Neuronal stem cell (in vitro differentiated cells): Measurements from ENCODE around the gene ZNF415. TPM values are rescaled to one million over a fixed set of nuclear protein-coding genes. Genes with fewer than 3 reads are reported as not detected.
A peak's percentile ranks its signal among the peaks of the same experiment; 100 is the strongest.

ENCODE experiments used
- DNase-seq: peaks from one replicate; pipeline ENCODE4 v3.0.0-alpha.2; 2013; ENCODE audit warnings: low spot score
- H2AFZ ChIP-seq: one replicate; pipeline ENCODE4 v1.6.1; 2013; ENCODE audit warnings: mild to moderate bottlenecking, low read length, inconsistent platforms
- H2AK5ac ChIP-seq: 2 replicates; pipeline ENCODE4 v1.6.1; 2013; ENCODE audit warnings: low read depth, mild to moderate bottlenecking, inconsistent platforms, low read length, moderate library complexity, mixed read lengths
- H2BK120ac ChIP-seq: 2 replicates; pipeline ENCODE4 v1.6.1; 2013; ENCODE audit warnings: low read depth, mild to moderate bottlenecking, inconsistent platforms, low read length, moderate library complexity, mixed read lengths
- H2BK12ac ChIP-seq: one replicate; pipeline ENCODE4 v1.6.1; 2013; ENCODE audit warnings: low read length, inconsistent platforms
- H2BK15ac ChIP-seq: 2 replicates; pipeline ENCODE4 v1.6.1; 2013; ENCODE audit warnings: mild to moderate bottlenecking, low read length, inconsistent platforms, mixed read lengths
- H2BK5ac ChIP-seq: one replicate; pipeline ENCODE4 v1.6.1; 2013; ENCODE audit warnings: inconsistent platforms, mild to moderate bottlenecking, low read length, moderate library complexity
- H3K14ac ChIP-seq: one replicate; pipeline ENCODE4 v1.6.1; 2013; ENCODE audit warnings: low read length, inconsistent platforms
- H3K18ac ChIP-seq: 2 replicates; pipeline ENCODE4 v1.6.1; 2013; ENCODE audit warnings: low read length, inconsistent platforms
- H3K23ac ChIP-seq: 2 replicates; pipeline ENCODE4 v1.6.1; 2013; ENCODE audit warnings: low read depth, mild to moderate bottlenecking, mixed read lengths, low read length, inconsistent platforms; ENCODE audit not compliant: poor library complexity
- H3K27ac ChIP-seq: replicated peaks from 3 replicates; pipeline ENCODE4 v1.5.1; 2013; ENCODE audit warnings: low read length, inconsistent platforms
- H3K27me3 ChIP-seq, 3 experiments: 2 replicates each; pipeline ENCODE4 v1.6.1; 2013; ENCODE audit warnings: low read length in 3 of 3, mild to moderate bottlenecking in 2 of 3, inconsistent platforms in 1 of 3, low read depth in 1 of 3, mixed read lengths in 1 of 3, moderate library complexity in 1 of 3; ENCODE audit not compliant: control insufficient read depth in 3 of 3, insufficient read depth in 3 of 3
- H3K36me3 ChIP-seq, 2 donors: replicated peaks in 1 of 2; 2 replicates each; pipeline ENCODE4 v1.6.1; 2013; ENCODE audit warnings: low read length in 2 of 2; ENCODE audit not compliant: control insufficient read depth in 2 of 2, insufficient read depth in 2 of 2
- H3K4ac ChIP-seq: 2 replicates; pipeline ENCODE4 v1.6.1; 2013; ENCODE audit warnings: inconsistent platforms, mild to moderate bottlenecking, low read length, moderate library complexity
- H3K4me1 ChIP-seq, 2 donors: 1 replicate in 1 of 2; 2 replicates in 1 of 2; pipeline ENCODE4 v1.6.1; 2013; ENCODE audit warnings: low read length in 2 of 2, low read depth in 1 of 2; ENCODE audit not compliant: control insufficient read depth in 2 of 2, insufficient read depth in 1 of 2
- H3K4me2 ChIP-seq: one replicate; pipeline ENCODE4 v1.6.1; 2013; ENCODE audit warnings: mild to moderate bottlenecking, low read length, inconsistent platforms; ENCODE audit not compliant: insufficient read depth, poor library complexity, severe bottlenecking
- H3K4me3 ChIP-seq, 2 donors: 2 replicates each; pipeline ENCODE4 v1.5.1; 2013; ENCODE audit warnings: low read length in 2 of 2, mild to moderate bottlenecking in 2 of 2, inconsistent platforms in 1 of 2, moderate library complexity in 1 of 2
- H3K79me1 ChIP-seq: one replicate; pipeline ENCODE4 v1.6.1; 2013; ENCODE audit warnings: low read depth, mild to moderate bottlenecking, inconsistent platforms, low read length, moderate library complexity
- H3K9ac ChIP-seq: one replicate; pipeline ENCODE4 v1.6.1; 2013; ENCODE audit warnings: mild to moderate bottlenecking, low read depth, low read length, inconsistent platforms; ENCODE audit not compliant: poor library complexity
- H3K9me3 ChIP-seq, 2 donors: replicated peaks in 1 of 2; 2 replicates each; pipeline versions ENCODE3 to v1.6.1; 2013; ENCODE audit warnings: low read length in 2 of 2, mild to moderate bottlenecking in 2 of 2, inconsistent platforms in 1 of 2, low read depth in 1 of 2, mixed read lengths in 1 of 2, moderate library complexity in 1 of 2; ENCODE audit not compliant: control insufficient read depth in 2 of 2, insufficient read depth in 1 of 2
- H4K8ac ChIP-seq: one replicate; pipeline ENCODE4 v1.6.1; 2013; ENCODE audit warnings: low read depth, mild to moderate bottlenecking, inconsistent platforms, low read length, moderate library complexity
- H4K91ac ChIP-seq: one replicate; pipeline ENCODE4 v1.6.1; 2013; ENCODE audit warnings: low read length, low read depth, mild to moderate bottlenecking, inconsistent platforms; ENCODE audit not compliant: poor library complexity
- WGBS, 2 donors: extraction: QIAGEN DNeasy Blood & Tissue Kit; methylation state at CpG; one replicate each; pipeline ENCODE4 v1.1.7; 2013; ENCODE audit warnings: missing lambda C conversion rate in 2 of 2, mixed read lengths in 1 of 2; ENCODE audit not compliant: insufficient read length in 2 of 2, insufficient replicate concordance in 1 of 2; ENCODE audit errors: extremely low coverage in 2 of 2; 5-methylcytosine and 5-hydroxymethylcytosine counted together
- polyA plus RNA-seq, 2 experiments: library from polyadenylated mRNA; stranded (reverse); fragments of 200-250 nt; gene quantifications; one replicate each; pipeline ENCODE4 v1.2.3, GENCODE V29; 2013

The ZNF415 gene
- 17.2 TPM for polyA plus RNA-seq (2013, experiment 1 of 2)
- polyA plus RNA-seq (2013, experiment 2 of 2), result 18.0 TPM

DNA sequence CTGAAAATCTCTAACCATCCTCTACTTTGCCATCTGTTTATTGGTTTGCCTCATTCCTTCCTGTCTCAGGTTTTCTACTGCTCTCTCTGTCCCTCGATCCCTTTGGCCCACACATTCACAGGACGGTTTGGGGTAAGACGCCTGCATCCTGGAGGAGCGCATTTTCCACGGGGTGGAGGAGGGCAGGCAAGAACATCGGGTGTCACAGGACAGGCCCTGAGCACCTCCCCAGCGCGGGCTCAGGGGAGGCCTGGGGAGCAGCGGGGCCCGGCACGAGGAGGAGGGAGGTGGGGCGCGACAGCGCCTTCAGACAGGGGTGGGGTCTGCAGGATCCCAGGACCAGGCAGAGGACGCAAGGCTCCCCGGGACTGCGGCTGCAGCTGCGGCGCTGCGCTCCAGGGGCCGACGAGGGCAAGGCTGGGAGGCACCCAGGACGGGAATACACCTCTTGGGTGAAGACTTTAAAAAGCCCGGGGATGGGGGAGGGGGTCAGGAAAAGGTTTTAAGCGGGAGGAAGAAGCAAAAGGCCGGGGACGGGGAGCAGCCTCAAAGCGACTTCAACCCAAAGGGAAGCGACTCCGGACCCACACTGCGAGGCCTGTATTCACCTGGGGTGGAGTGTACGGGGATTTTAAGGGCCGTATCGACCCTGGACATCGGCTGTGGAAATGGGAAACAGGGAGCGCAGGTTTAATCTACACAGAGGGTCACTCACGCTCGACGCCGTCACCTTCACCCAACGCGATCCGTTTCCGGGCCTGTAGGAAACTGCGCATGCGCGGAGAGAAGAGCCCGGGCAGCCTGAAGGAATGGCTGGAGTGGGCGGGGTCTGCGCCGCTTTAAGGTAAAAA, at the start of gene ZNF415:
Gene ZNF415, minus strand, starts transcription at position 770 of the 851 bp plus-strand sequence. CDS start 10,234 bp downstream, outside the sequence.
- H3K23ac ChIP-seq, result no peak within 1 kb of the TSS
- H2BK5ac ChIP-seq, result no peak within 1 kb of the TSS
- H2AK5ac ChIP-seq, result no peak within 1 kb of the TSS
- peak within 1 kb of the TSS; percentile 96 for H2AFZ ChIP-seq
- H3K36me3 ChIP-seq, result peaks cover 2 to 8% of the 10 kb centered on the region in 2 donors
- no peak within 1 kb of the TSS for H3K4ac ChIP-seq
- peak within 1 kb of the TSS; percentile 71 for H3K9ac ChIP-seq
- peaks cover 2 to 18% of the 10 kb centered on the region in 2 donors for H3K9me3 ChIP-seq
- WGBS, 2 donors, result no CpG with 5 or more reads among the region's 51 CpGs
- peak within 1 kb of the TSS; percentile 64 for H3K14ac ChIP-seq
- H3K18ac ChIP-seq, result peak within 1 kb of the TSS; percentile 83
- no peak within 1 kb of the TSS for H3K27ac ChIP-seq
- no peak within 1 kb of the TSS for H4K8ac ChIP-seq
- H4K91ac ChIP-seq, result no peak within 1 kb of the TSS
- peak; percentile 56 for DNase-seq
- no peak within 1 kb of the TSS for H2BK12ac ChIP-seq
- no peaks in the 10 kb centered on the region for H3K79me1 ChIP-seq
- H2BK15ac ChIP-seq, result no peak within 1 kb of the TSS
- peak within 1 kb of the TSS; percentile 91 for H3K4me2 ChIP-seq
- no peaks in the 10 kb centered on the region for H3K27me3 ChIP-seq
- peaks cover 0 to 7% of the 10 kb centered on the region in 2 donors for H3K4me1 ChIP-seq
- no peak within 1 kb of the TSS for H2BK120ac ChIP-seq
- H3K4me3 ChIP-seq, result peak within 1 kb of the TSS; percentile 81 to 95

GRCh38 chr19:53182202-53182601, 49.5 kb upstream of the ZNF415 start:
- Histone ChIP-seq H2BK5ac (no peak overlapping the region), H2AK5ac (no peak overlapping the region), H2AFZ (no peak overlapping the region), H3K18ac (no peak overlapping the region), H2BK12ac (no peak overlapping the region), H4K91ac (no peak overlapping the region), H3K9me3 (peaks cover 3 to 22% of the 10 kb centered on the region in 2 donors), H3K4ac (no peak overlapping the region), H3K36me3 (peaks cover 5 to 35% of the 10 kb centered on the region in 2 donors), H4K8ac (no peak overlapping the region), H2BK120ac (no peak overlapping the region), H2BK15ac (no peak overlapping the region), H3K4me1 (no peaks in the 10 kb centered on the region), H3K27ac (no peak overlapping the region), H3K4me3 (no peak overlapping the region), H3K27me3 (no peaks in the 10 kb centered on the region), H3K9ac (no peak overlapping the region), H3K79me1 (no peaks in the 10 kb centered on the region), H3K23ac (no peak overlapping the region), H3K4me2 (no peak overlapping the region), H3K14ac (no peak overlapping the region)
- WGBS, 2 donors, result no CpG with 5 or more reads among the region's 10 CpGs
- DNase-seq, result no peak

GRCh38 chr19:53177986-53178385, 45.3 kb upstream of the ZNF415 start:
- H3K18ac ChIP-seq, result no peak overlapping the region
- no peak overlapping the region for H3K4me2 ChIP-seq
- H2BK15ac ChIP-seq, result no peak overlapping the region
- H3K4me1 ChIP-seq, result no peaks in the 10 kb centered on the region
- H4K8ac ChIP-seq, result no peak overlapping the region
- no peak overlapping the region for H3K27ac ChIP-seq
- H3K4ac ChIP-seq, result no peak overlapping the region
- H3K36me3 ChIP-seq, result peaks cover 6 to 23% of the 10 kb centered on the region in 2 donors
- no peak overlapping the region for H3K14ac ChIP-seq
- H3K4me3 ChIP-seq, result no peak overlapping the region
- no peaks in the 10 kb centered on the region for H3K79me1 ChIP-seq
- WGBS, 2 donors, result no CpG with 5 or more reads among the region's 5 CpGs
- H3K27me3 ChIP-seq, result no peaks in the 10 kb centered on the region
- no peak for DNase-seq
- no peak overlapping the region for H2BK5ac ChIP-seq
- no peak overlapping the region for H2BK12ac ChIP-seq
- H2AFZ ChIP-seq, result no peak overlapping the region
- H2AK5ac ChIP-seq, result no peak overlapping the region
- H3K23ac ChIP-seq, result no peak overlapping the region
- H3K9me3 ChIP-seq, result peaks cover 13 to 37% of the 10 kb centered on the region in 2 donors
- no peak overlapping the region for H2BK120ac ChIP-seq
- no peak overlapping the region for H4K91ac ChIP-seq
- H3K9ac ChIP-seq, result no peak overlapping the region

- Histone ChIP-seq H3K4ac (no peak overlapping the region), H3K79me1 (no peaks in the 10 kb centered on the region), H3K4me3 (no peak overlapping the region), H3K4me2 (no peak overlapping the region), H3K36me3 (peaks cover 0 to 1% of the 10 kb centered on the region in 2 donors), H3K9me3 (peaks cover 13 to 40% of the 10 kb centered on the region in 2 donors), H3K27ac (no peak overlapping the region), H2BK5ac (no peak overlapping the region), H3K9ac (no peak overlapping the region), H2AK5ac (no peak overlapping the region), H2BK15ac (no peak overlapping the region), H4K91ac (no peak overlapping the region), H2BK12ac (no peak overlapping the region), H2AFZ (no peak overlapping the region), H3K23ac (no peak overlapping the region), H4K8ac (no peak overlapping the region), H3K4me1 (no peaks in the 10 kb centered on the region), H2BK120ac (no peak overlapping the region), H3K18ac (no peak overlapping the region), H3K27me3 (no peaks in the 10 kb centered on the region), H3K14ac (no peak overlapping the region)
- no peak for DNase-seq
- no CpG with 5 or more reads among the region's 4 CpGs for WGBS, 2 donors
Measured at GRCh38 chr19:53172889-53173288, 40.2 kb upstream of the ZNF415 start.
